Measurements from ENCODE around the gene GEN1.

The GEN1 gene

DNA sequence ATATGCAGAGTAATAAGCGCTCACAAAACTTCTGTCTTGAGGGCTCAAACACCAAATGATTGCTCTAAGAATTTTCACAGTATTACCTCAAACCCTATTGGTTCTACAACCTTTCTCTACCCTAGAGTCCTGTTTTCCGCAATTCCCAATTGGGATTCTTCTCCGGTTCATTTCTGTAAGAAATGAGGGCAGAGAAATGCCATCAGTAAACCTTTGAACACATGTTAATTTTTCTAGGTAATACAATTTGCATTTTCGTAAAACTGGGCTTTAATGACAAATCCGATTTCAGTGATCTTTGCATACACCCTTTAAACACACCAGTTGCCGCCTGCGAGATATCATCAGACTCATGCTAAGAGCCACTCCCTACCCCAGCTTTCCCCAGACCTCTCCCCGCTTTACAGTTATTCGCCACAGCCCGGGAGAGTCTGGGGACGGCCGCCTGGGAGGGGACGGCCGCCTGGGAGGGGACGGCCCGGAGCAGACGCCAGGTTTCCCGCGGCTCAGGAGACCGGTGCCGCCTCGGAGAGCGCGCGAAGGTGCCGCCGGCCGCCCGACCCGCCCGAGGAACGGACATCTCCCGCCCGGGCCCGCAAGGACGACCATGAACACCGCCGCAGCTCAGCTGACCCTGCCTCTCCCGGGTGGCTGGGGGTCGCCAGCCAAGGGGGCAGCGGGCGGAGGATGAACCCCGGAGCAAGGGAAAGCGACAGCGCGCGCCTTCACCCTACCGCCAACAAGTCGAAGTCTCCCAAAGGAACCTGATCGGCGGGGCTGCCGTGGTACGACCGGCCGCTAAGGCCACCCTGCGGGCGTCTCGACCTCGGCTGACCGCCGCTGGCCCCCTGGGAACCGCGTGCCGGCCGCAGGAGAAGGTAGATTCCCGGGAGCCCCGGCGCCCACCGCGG is 791 bp upstream of the GEN1 start:
- DNase-seq = peak; percentile 89

DNA sequence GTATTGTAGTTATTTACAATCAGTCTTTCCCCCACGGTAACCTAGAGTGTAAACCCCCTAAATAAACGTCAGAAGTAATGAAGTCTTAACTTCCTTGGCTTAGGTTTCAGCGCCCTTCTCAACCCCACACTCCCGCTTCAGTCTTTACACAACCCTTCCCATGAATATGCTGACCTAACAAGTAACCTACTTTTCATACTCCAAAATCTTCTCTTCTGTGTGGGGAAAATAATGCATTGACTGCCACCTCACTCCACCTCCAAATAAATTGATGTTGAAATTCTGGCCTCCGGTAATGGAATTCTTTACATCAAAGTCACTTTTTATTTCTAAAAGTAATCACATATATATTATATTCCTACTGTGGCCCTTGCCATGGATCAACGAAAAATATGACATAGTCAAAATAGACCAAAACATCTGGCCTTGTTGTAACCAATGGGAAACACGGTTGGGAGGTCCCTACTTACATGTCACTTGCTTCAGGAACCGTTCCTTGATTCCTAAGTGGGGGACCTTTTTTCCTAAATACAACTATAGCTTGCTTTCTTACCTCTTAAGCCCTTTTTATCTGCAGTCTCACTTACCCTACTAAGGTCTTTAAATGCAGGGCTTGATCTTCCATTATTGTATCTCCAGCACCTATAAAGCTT is 961 bp downstream of the GEN1 start:
- DNase-seq = no peak

DNA sequence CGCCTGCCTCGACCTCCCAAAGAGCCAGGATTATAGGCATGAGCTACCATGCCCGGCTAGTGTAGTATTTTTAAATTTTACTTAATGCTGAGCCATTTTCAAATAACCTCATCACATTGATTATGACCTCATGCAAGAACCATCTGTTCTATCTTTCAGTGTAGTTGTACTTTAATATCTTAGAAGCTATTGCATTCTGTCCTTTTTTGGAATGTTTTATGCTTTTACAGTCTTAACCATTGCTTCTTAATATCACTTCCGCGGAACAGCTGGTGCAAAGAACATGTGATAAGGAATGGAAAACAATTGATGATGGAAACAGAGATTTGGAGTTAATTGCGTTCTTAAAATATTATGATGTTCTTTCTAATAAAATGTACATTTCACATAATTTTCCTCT is 2.7 kb downstream of the GEN1 start:
- no peak for DNase-seq

DNA sequence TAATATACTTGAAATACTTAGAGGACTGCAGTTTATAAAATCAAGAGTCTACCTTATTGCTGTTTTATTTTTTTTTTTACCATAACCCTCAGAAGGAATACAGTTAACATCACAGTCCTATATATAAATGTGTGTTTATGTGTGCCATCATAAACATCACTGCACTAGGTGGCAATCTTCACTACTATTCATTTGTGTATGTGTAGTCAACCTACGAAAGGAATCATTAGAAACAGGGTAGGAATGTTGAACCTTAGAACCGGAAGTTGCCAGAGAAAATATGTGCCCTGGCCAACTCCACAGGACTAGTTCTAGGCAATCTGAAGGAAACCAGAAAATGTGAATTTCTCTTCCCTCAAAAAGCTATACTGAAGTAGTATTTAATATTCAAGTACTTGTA is 3.4 kb downstream of the GEN1 start:
- no peak for DNase-seq

DNA sequence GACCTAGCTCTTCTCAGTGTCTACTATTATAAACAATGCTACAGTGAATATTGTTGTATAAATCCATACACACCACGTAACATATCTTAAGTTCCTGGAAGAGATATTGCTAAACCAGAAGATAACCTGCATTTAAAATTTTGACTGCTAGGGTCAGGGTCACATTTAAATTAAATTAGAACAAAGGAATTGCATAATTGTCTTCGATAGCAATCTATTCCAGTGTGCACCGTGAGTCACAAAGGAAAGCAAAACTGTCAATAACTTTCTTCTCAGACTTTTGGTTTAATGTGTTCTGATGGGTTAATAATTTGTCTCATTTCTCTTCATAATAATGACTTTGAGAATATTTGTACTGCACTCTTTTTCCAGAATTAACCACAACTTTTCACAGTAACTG is 4.2 kb downstream of the GEN1 start:
- no peak for DNase-seq

DNA sequence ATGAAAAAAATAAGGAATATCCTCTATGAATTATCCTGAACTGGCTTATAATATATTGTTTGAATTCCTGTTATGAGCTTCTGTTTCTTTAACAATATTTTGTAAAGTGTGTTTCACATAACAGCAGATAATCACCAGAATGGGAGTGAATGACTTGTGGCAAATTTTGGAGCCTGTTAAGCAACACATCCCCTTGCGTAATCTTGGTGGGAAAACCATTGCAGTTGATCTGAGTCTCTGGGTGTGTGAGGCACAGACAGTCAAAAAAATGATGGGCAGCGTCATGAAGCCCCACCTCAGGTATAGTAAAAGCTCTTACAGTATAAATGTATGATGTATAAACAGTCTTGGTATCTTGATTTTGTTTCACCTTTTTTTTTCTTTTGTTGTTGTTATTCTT is 5.9 kb downstream of the GEN1 start:
- no peak for DNase-seq

DNA sequence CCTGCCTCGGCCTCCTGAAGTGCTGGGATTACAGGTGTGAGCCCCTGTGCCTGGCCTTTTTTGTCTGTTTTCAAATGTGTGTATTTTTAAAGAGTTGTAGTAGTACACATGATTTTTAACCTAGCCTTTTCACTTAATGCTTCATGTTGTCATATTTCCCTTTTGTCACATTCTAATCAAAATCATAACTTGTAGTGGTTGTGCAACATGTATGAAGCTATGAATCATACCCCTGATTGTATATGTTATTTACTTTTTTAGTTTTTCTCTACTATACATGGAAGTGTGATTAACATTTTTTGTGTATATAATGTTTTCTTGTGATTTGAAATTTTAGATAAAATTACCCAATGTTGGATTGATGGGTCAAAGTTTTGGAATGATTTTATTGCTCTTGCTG is 8.5 kb downstream of the GEN1 start:
- DNase-seq = no peak

DNA sequence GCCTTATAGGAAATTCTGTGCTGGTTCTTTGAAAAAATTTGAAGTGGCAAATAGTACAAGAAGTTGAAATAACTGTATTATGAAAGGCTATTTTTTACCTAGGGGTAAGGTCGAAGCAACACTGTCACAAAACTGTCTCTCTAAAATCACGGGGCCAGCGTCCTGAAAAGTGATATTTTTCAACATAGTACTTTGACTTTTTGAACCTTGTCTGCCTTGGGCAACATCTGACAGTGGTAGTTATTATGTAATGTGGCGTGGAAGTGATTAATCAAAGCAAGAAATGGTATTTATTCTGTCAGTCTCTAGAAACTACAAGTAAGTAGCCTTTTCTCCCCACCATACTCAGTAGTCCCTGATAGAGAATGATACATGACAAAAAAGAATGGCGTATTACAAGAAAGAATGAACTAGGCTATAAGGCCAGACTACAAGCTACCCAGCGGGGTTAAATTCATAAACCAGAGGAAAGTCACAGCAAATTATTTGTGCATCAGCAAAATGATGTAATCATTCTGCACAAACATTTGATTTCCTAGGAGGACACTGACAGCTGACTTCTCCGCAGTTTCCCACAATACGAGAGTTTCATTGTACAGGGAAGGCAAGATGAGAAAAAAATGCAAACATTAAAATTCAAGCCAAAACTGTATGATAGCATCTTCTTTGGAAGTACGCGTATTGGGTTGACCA is 9.8 kb downstream of the GEN1 start:
- no peak for DNase-seq

DNA sequence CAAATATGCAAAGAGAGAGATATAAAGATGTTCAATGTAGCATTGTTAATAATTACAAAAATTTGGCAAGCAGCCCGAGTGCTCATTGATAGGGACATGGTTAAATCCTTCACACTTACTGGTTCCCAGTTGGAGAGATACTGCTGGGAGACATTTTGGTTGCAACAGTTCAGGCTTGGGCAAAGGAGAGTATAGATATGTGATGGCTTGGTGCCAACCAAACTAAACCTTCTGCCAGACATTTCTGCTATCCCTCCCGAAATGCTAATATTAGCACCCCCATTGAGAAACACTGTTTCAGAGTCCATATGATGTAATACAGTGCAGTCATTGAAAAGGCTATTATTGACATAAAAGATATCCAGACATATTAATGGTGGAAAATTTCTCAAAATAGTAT is 11.5 kb downstream of the GEN1 start:
- no peak for DNase-seq

DNA sequence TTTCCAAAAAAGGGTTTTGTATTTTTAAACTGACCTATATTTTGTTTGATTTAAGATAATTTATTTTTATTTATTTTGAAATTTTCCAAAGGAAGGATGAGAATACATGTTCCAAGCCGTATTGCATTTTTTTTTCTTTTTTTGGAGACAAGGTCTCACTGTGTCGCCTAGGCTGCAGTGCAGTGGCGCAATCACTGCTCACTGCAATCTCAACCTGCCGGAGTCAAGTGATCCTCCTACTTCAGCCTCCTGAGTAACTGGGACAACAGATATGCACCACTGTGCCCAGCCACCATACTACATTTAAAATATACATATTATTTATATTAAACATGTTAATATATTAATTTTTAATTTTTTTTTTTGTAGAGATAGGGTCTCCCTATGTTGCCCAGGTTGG is 15.0 kb downstream of the GEN1 start:
- no peak for DNase-seq

DNA sequence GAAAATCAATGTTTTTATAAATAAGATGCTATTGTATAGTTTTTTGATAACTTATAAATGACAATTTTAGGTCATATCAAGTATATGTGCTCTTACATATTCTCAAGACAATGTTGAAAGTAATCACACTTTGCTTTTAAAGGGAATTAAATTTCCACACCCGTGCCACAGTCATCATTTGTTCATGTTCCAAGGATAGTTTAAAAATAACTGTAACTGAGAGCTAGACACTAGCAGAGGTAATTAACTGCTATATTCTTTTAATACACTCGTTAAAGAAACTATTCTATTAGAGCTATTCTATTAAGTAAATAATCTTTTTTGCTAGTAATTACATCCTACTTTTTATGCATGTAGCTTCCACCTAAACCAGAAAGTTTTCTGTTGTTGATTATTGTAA is 18.0 kb downstream of the GEN1 start:
- DNase-seq = no peak

DNA sequence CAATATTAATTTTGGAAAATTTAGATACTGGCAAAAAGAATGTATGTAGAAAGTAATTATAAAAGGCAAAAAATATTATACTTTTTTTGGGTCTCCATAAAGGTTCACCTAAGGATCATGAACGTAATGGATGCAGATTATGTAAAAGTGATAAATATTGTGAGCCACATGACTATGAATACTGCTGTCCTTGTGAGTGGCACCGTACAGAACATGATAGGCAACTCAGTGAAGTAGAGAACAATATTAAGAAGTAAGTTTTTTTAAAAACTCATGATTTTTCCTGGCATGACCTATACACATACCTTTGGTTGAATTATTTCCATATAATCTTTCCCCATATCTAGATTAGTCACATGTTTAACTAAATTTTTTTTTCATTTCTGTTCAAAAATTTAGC is 18.6 kb downstream of the GEN1 start:
- DNase-seq = no peak

DNA sequence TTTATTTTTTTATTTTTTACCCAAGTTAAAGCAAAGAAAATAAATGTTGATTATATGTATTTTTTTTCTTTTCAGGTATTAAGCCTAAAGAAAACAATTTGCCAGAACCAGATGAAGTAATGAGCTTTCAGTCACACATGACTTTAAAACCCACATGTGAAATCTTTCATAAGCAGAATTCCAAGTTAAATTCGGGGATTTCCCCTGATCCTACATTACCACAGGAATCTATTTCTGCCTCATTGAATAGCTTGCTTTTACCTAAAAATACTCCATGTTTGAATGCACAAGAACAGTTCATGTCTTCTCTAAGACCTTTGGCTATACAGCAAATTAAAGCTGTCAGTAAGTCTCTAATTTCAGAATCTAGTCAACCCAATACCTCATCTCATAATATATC is 26.6 kb downstream of the GEN1 start:
- no peak for DNase-seq

DNA sequence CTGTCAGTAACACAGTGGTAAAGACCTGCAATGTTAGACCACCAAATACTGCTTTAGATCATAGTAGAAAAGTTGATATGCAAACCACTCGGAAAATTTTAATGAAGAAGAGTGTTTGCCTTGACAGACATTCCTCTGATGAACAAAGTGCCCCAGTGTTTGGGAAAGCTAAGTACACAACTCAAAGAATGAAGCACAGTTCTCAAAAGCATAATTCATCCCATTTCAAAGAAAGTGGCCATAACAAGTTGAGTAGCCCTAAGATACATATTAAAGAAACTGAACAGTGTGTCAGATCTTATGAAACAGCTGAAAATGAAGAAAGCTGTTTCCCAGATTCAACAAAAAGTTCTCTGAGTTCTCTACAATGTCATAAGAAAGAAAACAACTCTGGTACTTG is 27.5 kb downstream of the GEN1 start:
- DNase-seq = no peak

DNA sequence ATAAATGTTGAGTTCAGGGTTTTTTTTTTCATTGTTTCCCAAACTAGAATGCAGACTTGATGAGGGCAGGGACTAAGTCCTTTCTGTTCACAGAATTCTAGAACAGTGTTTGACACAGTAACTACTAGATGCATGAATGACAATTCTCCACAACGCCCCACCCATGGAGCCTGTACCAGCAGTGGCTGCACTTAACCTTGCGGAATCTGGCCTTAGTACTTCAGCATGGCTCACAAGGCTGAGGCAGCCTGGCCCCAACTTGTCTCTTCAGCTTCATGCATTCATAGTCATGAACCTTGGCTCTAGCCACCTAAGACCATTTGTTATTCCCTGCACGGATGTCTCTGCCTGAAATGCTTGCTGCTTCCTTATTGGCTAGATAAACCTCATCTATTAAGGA is 32.8 kb downstream of the GEN1 start:
- DNase-seq = no peak

DNA sequence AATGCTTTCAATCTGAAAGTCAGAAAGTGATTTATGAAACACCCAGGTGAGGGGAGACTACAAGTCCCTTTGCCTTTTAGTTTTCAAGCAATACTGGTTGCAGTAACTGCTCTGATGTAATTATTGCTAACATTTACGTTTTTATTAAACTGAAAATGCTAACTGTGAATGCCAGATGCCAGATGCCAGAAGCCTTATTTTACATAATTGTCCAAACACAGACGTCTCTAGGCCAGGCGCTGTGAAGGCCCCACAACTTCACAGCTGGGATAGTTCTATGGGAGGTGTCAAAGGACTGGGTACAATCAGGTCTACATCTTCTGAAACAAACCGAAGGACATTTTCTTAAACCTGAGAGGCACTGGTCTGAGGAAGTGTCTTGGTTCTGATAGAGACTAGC is 34.8 kb downstream of the GEN1 start:
- no peak for DNase-seq

DNA sequence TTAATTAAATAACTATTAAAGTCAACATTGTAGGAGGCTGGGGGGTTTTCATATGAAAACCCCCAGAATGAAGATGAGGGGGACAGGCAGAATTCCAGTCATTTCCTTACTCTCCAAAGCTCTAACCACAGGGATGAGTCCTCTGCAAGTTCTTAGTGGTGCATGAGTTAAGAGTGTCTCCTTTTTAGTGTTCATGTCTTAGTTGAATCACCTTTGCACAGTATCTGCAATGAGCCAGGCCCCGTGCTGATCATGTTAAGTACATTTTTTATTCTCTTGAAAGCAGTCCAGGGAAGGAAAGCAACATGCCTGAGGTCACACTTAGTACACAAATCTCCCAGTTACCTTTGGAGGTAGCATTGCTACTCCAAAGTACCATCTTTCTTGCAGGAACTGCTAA is 36.6 kb downstream of the GEN1 start:
- no peak for DNase-seq

DNA sequence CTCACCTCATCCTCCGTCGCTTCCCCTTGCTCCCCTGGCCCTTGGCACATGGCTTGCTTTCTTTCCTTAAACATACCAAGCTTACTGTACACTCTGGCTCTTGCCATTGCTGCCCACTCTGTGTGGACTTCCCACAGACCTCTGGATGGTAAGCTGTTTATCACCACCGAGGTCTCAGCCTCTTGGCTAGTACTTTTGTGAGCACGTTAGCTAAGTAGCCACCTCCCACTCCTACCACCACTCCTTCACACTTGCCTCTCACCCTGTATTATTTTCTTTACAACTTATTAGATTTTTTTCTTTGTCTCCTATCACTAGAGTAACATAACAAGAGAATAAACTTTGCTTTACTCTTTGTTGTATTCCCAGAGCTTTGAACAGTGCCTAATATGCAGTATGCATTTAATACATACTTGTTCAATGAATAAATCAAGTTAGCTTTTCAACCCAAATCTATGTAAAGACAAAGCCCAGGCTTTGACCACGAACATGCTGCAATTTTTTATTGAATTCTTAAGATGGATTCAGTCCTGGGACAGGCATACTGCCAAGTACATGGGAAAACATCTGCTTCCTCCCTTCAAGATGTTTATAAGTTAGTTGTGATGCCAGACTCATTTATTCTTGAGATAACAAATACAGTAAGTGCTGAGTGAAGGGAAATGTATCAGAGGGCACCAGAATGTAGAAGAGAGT is 37.3 kb downstream of the GEN1 start:
- DNase-seq = no peak

DNA sequence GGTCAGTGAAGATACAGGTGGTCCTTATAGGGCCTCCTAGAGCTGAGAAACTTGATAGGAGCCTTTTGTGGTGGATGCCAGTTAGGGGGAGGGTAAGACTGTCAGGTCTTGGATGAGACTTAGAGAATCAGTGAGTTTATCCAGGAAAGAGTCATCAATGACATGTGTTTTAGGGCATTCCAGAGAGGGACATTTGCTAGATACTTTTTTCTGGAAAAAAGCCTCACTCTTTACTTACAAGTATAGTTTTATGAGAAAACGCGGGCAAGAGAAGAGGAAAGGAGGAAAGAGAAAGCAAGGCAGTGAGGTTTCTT is 37.8 kb downstream of the GEN1 start:
- no peak for DNase-seq

DNA sequence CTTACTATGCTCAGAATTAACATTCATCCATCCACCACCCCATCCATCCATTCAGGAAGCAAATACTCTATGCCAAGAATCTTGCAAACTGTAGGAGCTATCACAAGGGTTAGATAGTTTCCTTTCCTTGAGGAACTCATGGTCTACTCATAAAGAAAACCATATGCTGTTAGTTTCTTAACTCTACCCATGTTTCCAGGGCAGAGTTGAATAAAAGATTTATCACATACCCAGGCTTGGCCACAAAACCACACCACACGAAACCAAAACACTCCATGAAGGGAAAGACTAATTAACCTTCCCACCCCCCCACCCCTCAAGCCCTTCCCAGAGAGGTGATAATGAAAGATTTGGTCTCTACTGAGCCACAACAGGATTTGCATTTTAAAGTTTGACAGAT is 38.6 kb downstream of the GEN1 start:
- no peak for DNase-seq

DNA sequence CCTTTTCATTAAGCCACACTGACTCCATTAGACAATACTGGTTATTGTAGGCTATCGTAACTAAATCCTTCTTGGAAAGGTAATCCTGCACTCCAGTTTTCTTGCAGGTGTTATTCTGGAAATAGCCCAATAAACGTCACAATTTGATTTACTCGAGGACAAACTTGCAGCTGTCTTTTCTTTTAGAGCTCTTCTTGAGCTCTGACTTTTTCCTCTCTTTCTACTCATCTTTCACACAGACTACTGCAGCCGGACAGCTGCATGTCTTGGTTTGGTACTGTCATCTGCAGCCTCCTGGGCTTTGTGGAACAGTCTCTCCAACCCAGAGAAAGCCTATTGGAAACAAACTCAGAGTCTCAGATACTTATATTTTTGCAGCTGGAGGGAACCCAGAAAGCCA is 39.4 kb downstream of the GEN1 start:
- no peak for DNase-seq

DNA sequence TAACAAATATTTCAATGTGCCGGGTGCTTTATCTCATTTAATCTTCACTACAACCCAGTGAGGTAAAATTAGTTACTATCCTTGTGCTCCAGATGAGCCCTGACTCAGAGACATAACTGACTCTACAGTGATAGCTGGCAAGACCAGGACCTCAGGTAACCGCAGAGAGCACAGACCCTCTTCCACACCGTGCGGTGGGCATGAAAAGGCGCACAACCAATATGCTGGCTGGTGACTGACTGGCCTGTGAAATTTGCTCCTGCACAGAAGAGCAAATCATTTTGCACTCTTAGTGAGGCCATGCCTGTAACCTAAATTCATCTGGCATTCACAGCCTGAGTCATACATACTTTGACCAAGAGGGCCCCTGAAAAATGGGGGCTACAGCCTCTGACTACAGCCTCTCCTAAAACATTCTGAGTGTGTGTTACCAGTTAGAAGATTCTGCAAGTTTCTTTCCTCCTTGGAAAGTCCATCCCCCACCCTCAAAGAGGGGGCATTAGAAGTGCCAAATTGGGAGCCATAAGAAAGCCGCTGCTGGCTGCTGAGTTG is 39.9 kb downstream of the GEN1 start:
- DNase-seq = no peak

DNA sequence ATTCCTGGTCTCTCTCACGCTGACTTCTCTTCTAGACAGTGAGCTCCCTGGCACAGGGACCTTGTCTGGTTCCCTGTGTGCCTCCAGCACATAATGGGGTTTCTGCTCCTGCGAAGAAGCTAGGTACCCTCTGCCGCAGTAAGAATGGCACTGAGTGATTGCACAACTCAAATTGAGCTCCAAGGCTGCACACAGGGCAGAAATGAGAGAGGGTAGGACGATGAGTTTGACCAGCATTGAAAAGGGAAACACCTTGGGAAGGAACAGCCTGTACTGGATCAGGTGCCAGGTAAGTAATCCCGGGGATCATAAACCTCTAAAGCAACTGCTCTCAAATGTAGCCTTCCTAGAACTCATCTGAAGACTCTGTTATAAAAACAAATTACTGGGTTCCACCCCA is 41.4 kb downstream of the GEN1 start:
- no peak for DNase-seq
